Upper lobe of left lung (tissue), 6 donors: ENCODE results near the gene KRT32. TPM values are rescaled to one million over a fixed set of nuclear protein-coding genes. Genes with fewer than 3 reads are reported as not detected.
A peak's percentile ranks its signal among the peaks of the same experiment; 100 is the strongest.

ENCODE experiments used
- ATAC-seq, 2 donors: fragments of 200-7000 bp; cut with Tn5 transposase; one replicate each; pipeline ENCODE4 v1.9.1; 2022; ENCODE audit warnings: mild to moderate bottlenecking in 2 of 2, moderate library complexity in 2 of 2; ENCODE audit not compliant: low FRiP score in 2 of 2
- DNase-seq, 2 donors: peaks; one replicate each; pipeline ENCODE4 v3.0.0-alpha.2; 2019 to 2020
- H3K27ac ChIP-seq, 4 donors: fragments of 200-600 bp; sonication (generic); one replicate each; pipeline ENCODE4 v1.5.1; 2016 to 2019
- H3K27me3 ChIP-seq, 4 donors: fragments of 200-600 bp; sonication (generic); one replicate each; pipeline ENCODE4 v1.5.1; 2017 to 2019
- H3K36me3 ChIP-seq, 4 donors: fragments of 200-600 bp; sonication (generic); one replicate each; pipeline ENCODE4 v1.5.1; 2016 to 2019
- H3K4me1 ChIP-seq, 4 donors: fragments of 200-600 bp; sonication (generic); one replicate each; pipeline ENCODE4 v1.5.1; 2018 to 2019
- H3K4me3 ChIP-seq, 4 donors: fragments of 200-600 bp; sonication (generic); one replicate each; pipeline ENCODE4 v1.5.1; 2017 to 2019; ENCODE audit warnings: mild to moderate bottlenecking in 2 of 4, moderate library complexity in 1 of 4
- H3K9me3 ChIP-seq, 4 donors: fragments of 200-600 bp; sonication (generic); one replicate each; pipeline ENCODE4 v1.5.1; 2018 to 2019
- EP300 ChIP-seq, 4 donors: sonication (generic); formaldehyde crosslinking; IDR thresholded peaks; one replicate each; pipeline ENCODE4 v1.5.1; 2017; ENCODE audit warnings: antibody characterized with exemption in 4 of 4, control low read depth in 2 of 4
- POLR2A ChIP-seq, 4 donors: fragments of 450-650 bp; IDR thresholded peaks; one replicate each; pipeline ENCODE4 v1.5.1; 2016 to 2017; ENCODE audit warnings: antibody characterized with exemption in 4 of 4, mild to moderate bottlenecking in 2 of 4
- POLR2AphosphoS5 ChIP-seq, 2 donors: sonication (generic); formaldehyde crosslinking; IDR thresholded peaks; one replicate each; pipeline ENCODE4 v1.5.1; 2017; ENCODE audit warnings: antibody characterized with exemption in 2 of 2
- WGBS, 2 donors: methylation state at CpG; one replicate each; pipeline ENCODE4 v1.1.5; 2017 to 2018; 5-methylcytosine and 5-hydroxymethylcytosine counted together
- total RNA-seq, 6 donors: library from RNA; depleted of rRNA in 4 of 6; stranded (reverse); fragments of >200 nt in 4 of 6; gene quantifications; one replicate each; pipeline versions ENCODE4 v1.1.0 to v1.2.1, GENCODE V29; 2016 to 2021
- TF ChIP-seq, protein P1 (sequence below), 6 experiments: fragments of 450-650 bp in 4 of 6; fragments of 200-600 bp in 2 of 6; sonication (generic) in 2 of 6; IDR thresholded peaks; one replicate each; pipeline ENCODE4 v1.5.1; 2016 to 2019; ENCODE audit warnings: antibody characterized with exemption in 6 of 6
- donor health status: DM: no; HTN: no; CAD: no; lungs with moderate emphysema.
- donor health status: DM: no; HTN: yes; CAD: no; lungs with severe emphysema.

Gene KRT32
- total RNA-seq, 6 donors from 2014 or later: not detected

DNA sequence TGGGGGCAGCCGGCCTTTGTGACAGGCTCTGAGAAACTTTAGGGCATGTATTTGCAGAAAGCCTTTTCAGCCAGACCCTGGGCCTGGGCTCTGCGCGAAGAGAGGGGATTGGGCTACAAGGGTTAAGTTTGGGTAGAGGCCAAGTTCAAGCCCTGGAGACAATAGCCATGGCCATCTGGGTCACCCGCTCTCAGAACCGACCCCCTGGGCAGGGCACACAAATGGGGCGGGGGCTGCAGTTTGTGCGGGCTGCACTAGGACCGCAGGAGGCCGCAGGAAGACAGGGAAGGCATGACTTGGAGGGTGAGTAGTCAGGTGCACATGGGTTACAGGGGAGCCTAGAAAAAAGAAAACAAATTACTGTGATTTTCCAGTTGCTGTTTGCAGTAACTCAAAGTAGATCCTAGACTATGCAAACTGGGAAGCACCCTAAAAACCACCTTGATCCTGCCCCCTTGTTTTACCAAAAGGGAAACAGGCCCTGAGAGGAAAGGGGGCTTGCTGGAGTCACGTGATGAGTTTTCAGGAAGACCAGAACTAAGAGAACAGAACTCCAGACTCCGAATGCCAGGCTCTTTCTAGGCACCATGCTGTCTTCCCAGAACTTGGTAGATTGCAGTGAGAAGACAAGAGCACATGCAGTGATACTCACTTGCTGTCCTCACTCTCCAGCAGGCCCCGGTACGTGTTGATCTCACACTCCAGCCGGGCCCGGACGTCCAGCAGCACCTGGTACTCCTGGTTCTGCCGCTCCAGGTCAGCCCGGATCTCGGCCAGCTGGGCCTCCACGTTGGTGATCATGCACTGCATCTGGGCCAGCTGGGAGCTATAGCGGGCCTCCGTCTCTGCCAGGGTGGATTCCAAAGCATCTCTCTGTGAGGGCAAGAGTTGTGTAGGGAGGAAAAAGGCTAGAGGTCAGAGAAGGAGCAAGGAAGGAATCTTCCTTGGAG is 10.0 kb upstream of the KRT32 start:
- DNase-seq: peak in 1 of 2 donors; percentile 64
- ATAC-seq: no peak
- WGBS, 2 donors: 86 to 88% methylated on average over 21 to 22 of the region's 22 CpGs
- Histone ChIP-seq H3K4me3 (no peak overlapping the region), H3K27me3 (no peaks in the 10 kb centered on the region), H3K27ac (no peak overlapping the region), H3K36me3 (no peaks in the 10 kb centered on the region), H3K9me3 (no peaks in the 10 kb centered on the region), H3K4me1 (no peaks in the 10 kb centered on the region)
- TF ChIP-seq, protein P1, sequence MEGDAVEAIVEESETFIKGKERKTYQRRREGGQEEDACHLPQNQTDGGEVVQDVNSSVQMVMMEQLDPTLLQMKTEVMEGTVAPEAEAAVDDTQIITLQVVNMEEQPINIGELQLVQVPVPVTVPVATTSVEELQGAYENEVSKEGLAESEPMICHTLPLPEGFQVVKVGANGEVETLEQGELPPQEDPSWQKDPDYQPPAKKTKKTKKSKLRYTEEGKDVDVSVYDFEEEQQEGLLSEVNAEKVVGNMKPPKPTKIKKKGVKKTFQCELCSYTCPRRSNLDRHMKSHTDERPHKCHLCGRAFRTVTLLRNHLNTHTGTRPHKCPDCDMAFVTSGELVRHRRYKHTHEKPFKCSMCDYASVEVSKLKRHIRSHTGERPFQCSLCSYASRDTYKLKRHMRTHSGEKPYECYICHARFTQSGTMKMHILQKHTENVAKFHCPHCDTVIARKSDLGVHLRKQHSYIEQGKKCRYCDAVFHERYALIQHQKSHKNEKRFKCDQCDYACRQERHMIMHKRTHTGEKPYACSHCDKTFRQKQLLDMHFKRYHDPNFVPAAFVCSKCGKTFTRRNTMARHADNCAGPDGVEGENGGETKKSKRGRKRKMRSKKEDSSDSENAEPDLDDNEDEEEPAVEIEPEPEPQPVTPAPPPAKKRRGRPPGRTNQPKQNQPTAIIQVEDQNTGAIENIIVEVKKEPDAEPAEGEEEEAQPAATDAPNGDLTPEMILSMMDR (IDR thresholded peaks at IDR 0.05): no peak
- TF ChIP-seq EP300 (IDR thresholded peaks at IDR 0.05): no peak
- no peak for TF ChIP-seq POLR2AphosphoS5 (IDR thresholded peaks at IDR 0.05)
- TF ChIP-seq POLR2A (IDR thresholded peaks at IDR 0.05): no peak

DNA sequence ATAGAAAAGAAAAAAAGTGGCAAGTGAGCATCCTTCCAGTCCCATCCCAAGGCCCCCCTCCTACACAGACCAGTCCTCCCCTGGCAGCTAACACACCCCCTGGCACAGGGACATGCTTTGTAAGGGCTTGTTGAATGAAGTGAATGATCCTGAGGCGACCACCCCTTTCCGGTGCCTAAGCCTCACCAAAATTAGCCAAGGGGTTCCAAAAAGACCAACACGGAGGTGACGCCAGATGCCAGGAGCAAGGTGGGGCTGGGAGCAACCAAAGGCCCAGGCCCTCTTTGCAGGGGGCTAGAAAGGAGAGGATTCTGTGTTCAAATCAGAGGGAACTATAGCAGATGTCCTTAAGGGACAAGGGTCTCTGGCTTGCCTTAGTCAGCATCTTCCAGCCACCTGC is 8.2 kb upstream of the KRT32 start:
- H3K27me3 ChIP-seq: no peaks in the 10 kb centered on the region
- no peaks in the 10 kb centered on the region for H3K4me1 ChIP-seq
- H3K36me3 ChIP-seq: no peaks in the 10 kb centered on the region
- TF ChIP-seq, protein P1 (IDR thresholded peaks at IDR 0.05): no peak
- TF ChIP-seq POLR2A (IDR thresholded peaks at IDR 0.05) (no peak), EP300 (IDR thresholded peaks at IDR 0.05) (no peak), POLR2AphosphoS5 (IDR thresholded peaks at IDR 0.05) (no peak)
- no peak overlapping the region for H3K27ac ChIP-seq
- no peak overlapping the region for H3K4me3 ChIP-seq
- H3K9me3 ChIP-seq: no peaks in the 10 kb centered on the region
- 92 to 94% methylated on average over 4 of the region's 4 CpGs for WGBS, 2 donors
- DNase-seq (no peak), ATAC-seq (no peak)

- WGBS, 2 donors: 71 to 75% methylated on average over 8 of the region's 8 CpGs
- Histone ChIP-seq H3K27ac (no peak overlapping the region), H3K9me3 (no peaks in the 10 kb centered on the region), H3K4me3 (no peak overlapping the region), H3K4me1 (no peaks in the 10 kb centered on the region), H3K36me3 (no peaks in the 10 kb centered on the region), H3K27me3 (no peaks in the 10 kb centered on the region)
- DNase-seq (no peak), ATAC-seq (no peak)
- TF ChIP-seq POLR2AphosphoS5 (IDR thresholded peaks at IDR 0.05) (no peak), POLR2A (IDR thresholded peaks at IDR 0.05) (no peak), EP300 (IDR thresholded peaks at IDR 0.05) (no peak)
These were observed 7.7 kb upstream of the KRT32 start for GRCh38 chr17:41474863-41475262.

DNA sequence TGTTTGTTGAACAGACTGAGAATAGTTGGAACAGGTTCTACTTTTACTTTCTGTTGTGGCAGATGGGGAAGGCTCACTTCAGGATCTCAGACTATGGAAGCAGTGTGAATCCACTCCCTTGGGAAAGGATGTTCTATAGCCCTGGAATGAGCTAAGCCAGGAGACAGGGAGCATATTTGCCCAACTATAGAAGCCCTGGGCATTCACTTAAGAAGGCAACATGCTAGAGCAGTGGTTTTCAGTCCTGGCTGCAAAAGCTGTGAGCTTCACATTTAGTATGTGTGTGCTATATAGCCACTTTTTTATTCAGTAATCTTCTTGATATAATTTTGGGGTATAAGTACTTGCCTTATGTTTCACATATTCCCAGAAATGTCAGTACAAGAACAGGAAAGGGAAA is 1.2 kb upstream of the KRT32 start:
- Histone ChIP-seq H3K27ac (no peak overlapping the region), H3K36me3 (no peaks in the 10 kb centered on the region), H3K4me1 (peaks cover 0 to 13% (median 5%) of the 10 kb centered on the region in 4 donors), H3K9me3 (no peaks in the 10 kb centered on the region), H3K4me3 (no peak overlapping the region), H3K27me3 (no peaks in the 10 kb centered on the region)
- ATAC-seq (no peak), DNase-seq (no peak)
- TF ChIP-seq, protein P1 (IDR thresholded peaks at IDR 0.05): no peak

GRCh38 chr17:41467561-41467960 is 375 bp upstream of the KRT32 start:
- Histone ChIP-seq H3K36me3 (no peaks in the 10 kb centered on the region), H3K4me3 (no peak overlapping the region), H3K27ac (no peak overlapping the region), H3K27me3 (no peaks in the 10 kb centered on the region), H3K9me3 (no peaks in the 10 kb centered on the region), H3K4me1 (peaks cover 0 to 13% (median 5%) of the 10 kb centered on the region in 4 donors)
- TF ChIP-seq, protein P1 (IDR thresholded peaks at IDR 0.05): no peak
- no peak for TF ChIP-seq POLR2A (IDR thresholded peaks at IDR 0.05)
- TF ChIP-seq EP300 (IDR thresholded peaks at IDR 0.05): no peak
- no peak for TF ChIP-seq POLR2AphosphoS5 (IDR thresholded peaks at IDR 0.05)
- ATAC-seq (no peak), DNase-seq (no peak)
- 59 to 61% methylated on average over 2 to 4 of the region's 4 CpGs for WGBS, 2 donors
